KMS-11 (cell line): ENCODE measurements around the gene ANKHD1.

ENCODE experiments used
- H2AFZ ChIP-seq: fragments of 200-600 bp; sonication (generic); 2 replicates; pipeline ENCODE4 v1.6.1; 2016; ENCODE audit warnings: antibody characterized with exemption, mixed run types, low read depth
- H3K27ac ChIP-seq: fragments of 200-600 bp; sonication (generic); 2 replicates; pipeline ENCODE4 v1.6.1; 2016; ENCODE audit warnings: mild to moderate bottlenecking, mixed run types
- H3K27me3 ChIP-seq: fragments of 200-600 bp; sonication (generic); 2 replicates; pipeline ENCODE4 v1.6.1; 2017; ENCODE audit warnings: mild to moderate bottlenecking, low read depth, mixed run types, moderate library complexity; ENCODE audit not compliant: insufficient read depth
- H3K36me3 ChIP-seq: fragments of 200-600 bp; sonication (generic); 2 replicates; pipeline ENCODE4 v1.6.1; 2017; ENCODE audit warnings: mild to moderate bottlenecking, mixed run types; ENCODE audit not compliant: insufficient read depth
- H3K4me1 ChIP-seq: fragments of 200-600 bp; sonication (generic); 2 replicates; pipeline ENCODE4 v1.6.1; 2016; ENCODE audit warnings: mild to moderate bottlenecking, low read depth, mixed run types; ENCODE audit not compliant: poor library complexity, severe bottlenecking
- H3K4me2 ChIP-seq: fragments of 200-600 bp; sonication (generic); 2 replicates; pipeline ENCODE4 v1.7.0; 2016; ENCODE audit warnings: mild to moderate bottlenecking, mixed run types
- H3K4me3 ChIP-seq: fragments of 200-600 bp; sonication (generic); IDR thresholded peaks from 2 replicates; pipeline ENCODE4 v1.6.1; 2017; ENCODE audit warnings: low read depth, low read length, mixed read lengths; ENCODE audit not compliant: insufficient read depth
- H3K79me2 ChIP-seq: fragments of 200-600 bp; sonication (generic); 2 replicates; pipeline ENCODE4 v1.6.1; 2016; ENCODE audit warnings: low read depth, mixed run types; ENCODE audit not compliant: insufficient read depth
- H3K9ac ChIP-seq: fragments of 200-600 bp; sonication (generic); 2 replicates; pipeline ENCODE4 v1.6.1; 2016; ENCODE audit warnings: mild to moderate bottlenecking, mixed run types
- H4K20me1 ChIP-seq: fragments of 200-600 bp; sonication (generic); 2 replicates; pipeline ENCODE4 v1.6.1; 2016; ENCODE audit warnings: mild to moderate bottlenecking, mixed run types; ENCODE audit not compliant: insufficient read depth
- CTCF ChIP-seq: fragments of 200-600 bp; sonication (generic); conservative IDR thresholded peaks from 2 replicates; pipeline ENCODE4 v1.6.1; 2017; ENCODE audit warnings: low read depth, mild to moderate bottlenecking, antibody characterized with exemption, low read length, moderate library complexity, mixed read lengths

ANKHD1 gene

GRCh38 chr5:140361901-140362300, 39.7 kb upstream of the ANKHD1 start:
- TF ChIP-seq CTCF, result no peak
- no peak overlapping the region for H2AFZ ChIP-seq

GRCh38 chr5:140362311-140362710, 39.3 kb upstream of the ANKHD1 start:
- no peak overlapping the region for H3K4me3 ChIP-seq
- H3K36me3 ChIP-seq, result no peaks in the 10 kb centered on the region
- no peak overlapping the region for H3K9ac ChIP-seq
- no peak for TF ChIP-seq CTCF
- H2AFZ ChIP-seq, result no peak overlapping the region
- H3K4me2 ChIP-seq, result no peak overlapping the region
- no peaks in the 10 kb centered on the region for H3K27me3 ChIP-seq
- H4K20me1 ChIP-seq, result no peaks in the 10 kb centered on the region
- H3K27ac ChIP-seq, result no peak overlapping the region
- peaks cover 10% of the 10 kb centered on the region for H3K4me1 ChIP-seq
- H3K79me2 ChIP-seq, result no peaks in the 10 kb centered on the region

More at GRCh38 chr5:140361901-140362300, 39.7 kb upstream of the ANKHD1 start:
- H3K27ac ChIP-seq, result no peak overlapping the region
- H3K4me3 ChIP-seq, result no peak overlapping the region
- H3K4me2 ChIP-seq, result no peak overlapping the region
- H4K20me1 ChIP-seq, result no peaks in the 10 kb centered on the region
- H3K9ac ChIP-seq, result no peak overlapping the region
- peaks cover 12% of the 10 kb centered on the region for H3K4me1 ChIP-seq
- H3K27me3 ChIP-seq, result no peaks in the 10 kb centered on the region
- no peaks in the 10 kb centered on the region for H3K36me3 ChIP-seq
- H3K79me2 ChIP-seq, result no peaks in the 10 kb centered on the region

- H3K27ac ChIP-seq, result no peak overlapping the region
- no peaks in the 10 kb centered on the region for H3K79me2 ChIP-seq
- TF ChIP-seq CTCF, result peak; percentile 88
- H3K4me2 ChIP-seq, result peak overlapping the region; percentile 79
- no peaks in the 10 kb centered on the region for H4K20me1 ChIP-seq
- H3K4me3 ChIP-seq, result no peak overlapping the region
- H3K27me3 ChIP-seq, result no peaks in the 10 kb centered on the region
- H3K4me1 ChIP-seq, result peaks cover 2% of the 10 kb centered on the region
- peak overlapping the region; percentile 85 for H2AFZ ChIP-seq
- H3K36me3 ChIP-seq, result no peaks in the 10 kb centered on the region
- peak overlapping the region; percentile 26; the same call in 1 of the 2 replicates for H3K9ac ChIP-seq
These were observed 38.6 kb upstream of the ANKHD1 start for GRCh38 chr5:140362875-140363630.

- no peaks in the 10 kb centered on the region for H3K4me1 ChIP-seq
- H3K9ac ChIP-seq, result peak overlapping the region; percentile 26; the same call in 1 of the 2 replicates
- no peaks in the 10 kb centered on the region for H3K36me3 ChIP-seq
- H3K4me3 ChIP-seq, result no peak overlapping the region
- no peak overlapping the region for H3K27ac ChIP-seq
- no peaks in the 10 kb centered on the region for H3K27me3 ChIP-seq
- H4K20me1 ChIP-seq, result no peaks in the 10 kb centered on the region
- no peak for TF ChIP-seq CTCF
- H3K4me2 ChIP-seq, result peak overlapping the region; percentile 79
- no peaks in the 10 kb centered on the region for H3K79me2 ChIP-seq
- peak overlapping the region; percentile 85 for H2AFZ ChIP-seq
These were observed 37.8 kb upstream of the ANKHD1 start for GRCh38 chr5:140363631-140364471.
